ENCODE results near the gene RGS17. TPM values are rescaled to one million over a fixed set of nuclear protein-coding genes. Genes with fewer than 3 reads are reported as not detected.

RGS17 gene
- polyA plus RNA-seq, 3 donors, result 2.4 to 3.4 (median 3.0) TPM

DNA sequence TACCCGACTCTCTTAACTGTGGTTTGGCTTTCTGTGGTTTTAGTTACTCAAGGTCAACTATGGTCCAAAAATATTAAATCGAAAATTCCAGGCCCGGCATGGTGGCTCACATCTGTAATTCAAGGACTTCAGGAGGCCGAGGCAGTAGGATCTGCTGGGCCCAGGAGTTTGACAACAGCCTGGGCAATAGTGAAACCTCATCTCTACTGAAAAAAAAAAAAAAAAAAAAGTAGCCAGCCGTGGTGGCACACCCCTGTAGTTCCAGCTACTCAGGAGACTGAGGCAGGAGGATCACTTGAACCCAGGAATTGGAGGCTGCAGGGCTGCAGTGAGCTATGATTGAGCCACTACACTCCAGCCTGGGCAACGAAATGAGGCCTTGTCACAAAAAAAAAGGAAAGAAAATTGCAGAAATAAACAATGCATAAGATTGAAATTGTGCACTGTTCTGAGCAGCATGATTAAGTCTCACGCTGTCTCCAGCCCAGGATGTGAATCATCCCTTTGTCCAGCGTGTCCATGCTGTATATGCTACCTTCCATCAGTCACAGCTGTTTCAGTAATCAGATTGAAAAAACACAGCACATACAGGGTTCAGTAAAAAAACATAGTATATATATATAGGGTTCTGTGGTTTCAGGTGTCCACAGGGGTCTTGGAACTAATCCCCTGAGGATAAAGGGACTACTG is 40.7 kb downstream of the RGS17 start:
- no peak for DNase-seq (ENCODE audit: extremely low read depth in 1 of 11, low read depth in 9 of 11, low spot score in 4 of 11)

DNA sequence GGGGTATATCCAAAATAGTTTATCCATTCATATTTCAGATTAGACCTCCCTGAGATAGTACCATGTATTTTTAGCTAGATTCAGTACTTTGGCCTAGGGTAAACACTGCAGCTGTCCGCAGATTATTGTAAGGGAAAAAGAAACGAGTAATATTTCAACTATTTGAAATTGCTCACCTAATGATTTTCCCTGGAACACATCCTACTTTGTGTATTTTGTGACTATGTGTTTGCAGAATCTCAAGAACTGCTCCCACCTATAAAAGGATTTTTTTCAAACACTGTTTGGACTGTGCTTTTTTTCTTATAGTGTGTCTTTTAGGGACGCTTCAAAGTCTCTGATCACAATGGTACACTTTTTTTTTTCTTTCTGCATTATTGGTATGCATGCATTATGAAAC is 42.3 kb downstream of the RGS17 start:
- no peak for DNase-seq (ENCODE audit: extremely low read depth in 1 of 11, low read depth in 9 of 11, low spot score in 4 of 11)

DNA sequence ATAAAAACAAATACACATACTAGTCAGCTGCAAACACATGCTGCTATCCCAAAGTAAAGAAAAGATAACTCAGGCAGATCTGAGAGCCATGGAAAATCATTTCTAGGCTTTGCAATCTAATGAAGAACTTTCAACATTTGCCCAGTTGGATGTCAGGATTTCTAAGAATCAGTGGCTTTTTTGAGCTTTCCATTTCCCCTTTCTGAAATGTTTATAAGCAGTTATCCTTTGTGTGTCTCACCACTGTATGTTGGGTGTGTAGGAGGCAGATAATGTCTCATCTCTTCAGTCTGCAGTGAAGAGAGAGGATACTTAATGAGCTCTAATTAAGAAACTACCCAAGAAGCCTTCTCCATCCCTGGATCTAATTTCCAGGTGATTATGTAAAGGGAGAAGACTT is 43.6 kb downstream of the RGS17 start:
- DNase-seq (ENCODE audit: extremely low read depth in 1 of 11, low read depth in 9 of 11, low spot score in 4 of 11), result no peak

DNA sequence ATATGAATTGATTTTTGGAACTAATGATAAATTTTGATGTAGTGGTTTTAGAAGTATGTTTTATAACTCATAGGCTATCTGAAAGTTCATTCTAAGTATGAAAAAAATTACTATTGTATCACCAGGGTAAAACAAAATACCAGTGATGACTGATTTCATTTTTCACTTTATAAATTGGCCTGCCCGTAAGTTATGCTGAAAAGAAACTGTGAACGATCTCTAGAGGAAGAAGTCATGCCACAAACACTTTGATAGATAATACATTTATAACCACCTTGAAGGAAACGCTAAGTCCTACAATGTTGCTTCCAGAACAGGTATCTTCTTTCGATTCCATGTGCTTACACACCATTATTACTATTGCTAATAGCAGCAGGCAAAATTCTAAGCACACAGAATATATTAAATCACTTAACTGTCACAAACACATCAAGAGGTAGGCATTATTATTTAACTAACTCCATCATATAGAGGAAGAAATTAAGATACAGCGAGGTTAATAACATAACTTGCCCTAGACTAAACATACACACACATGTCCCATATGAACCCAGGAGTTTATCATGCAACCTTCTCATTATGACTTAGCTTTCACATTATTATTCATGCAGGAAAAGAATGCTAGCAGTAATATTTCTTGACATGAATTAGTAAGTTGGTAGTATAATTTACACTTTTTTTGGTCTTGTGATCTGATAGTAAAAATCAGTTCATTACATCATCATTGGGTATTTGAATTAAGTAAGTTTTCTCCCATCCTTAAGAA is 44.7 kb downstream of the RGS17 start:
- no peak for DNase-seq (ENCODE audit: extremely low read depth in 1 of 11, low read depth in 9 of 11, low spot score in 4 of 11)

DNA sequence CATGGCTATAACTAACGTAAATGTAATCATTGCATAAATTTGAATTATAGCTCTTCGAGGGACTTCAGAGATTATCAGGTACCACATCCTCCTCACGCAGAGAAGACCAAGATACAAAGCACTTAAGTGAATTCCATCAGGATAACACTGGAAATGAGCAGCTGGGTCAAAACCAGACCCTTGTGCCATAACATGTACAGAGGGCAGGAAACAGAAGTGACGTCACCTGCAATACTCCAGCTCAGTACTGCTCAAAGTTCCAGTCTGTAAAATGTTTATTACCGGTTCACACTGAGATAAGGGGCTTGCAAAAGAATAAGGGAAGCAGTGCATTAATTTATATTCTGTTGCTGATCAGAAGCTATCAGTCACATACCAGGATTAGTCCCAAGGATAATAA is 45.8 kb downstream of the RGS17 start:
- DNase-seq (ENCODE audit: extremely low read depth in 1 of 11, low read depth in 9 of 11, low spot score in 4 of 11), result no peak

DNA sequence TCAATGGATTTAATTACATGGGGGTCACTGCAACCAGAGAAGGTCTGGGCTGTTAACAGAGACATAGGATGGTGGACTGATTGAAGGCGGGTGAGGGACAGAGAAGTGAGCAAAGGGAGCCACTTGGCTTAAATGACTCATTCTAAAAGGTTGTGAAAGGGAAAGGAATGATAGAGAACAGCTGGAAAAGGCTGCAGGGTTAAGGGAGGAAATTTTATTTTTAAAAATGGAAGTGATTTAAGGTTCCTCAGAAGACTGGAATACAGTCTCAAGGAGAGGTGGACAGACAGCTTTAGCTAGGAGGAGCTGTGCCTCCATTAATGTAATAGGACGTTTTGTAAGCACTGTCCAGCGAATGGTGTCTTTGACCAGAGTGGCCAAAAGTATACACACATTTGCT is 46.7 kb downstream of the RGS17 start:
- no peak for DNase-seq (ENCODE audit: extremely low read depth in 1 of 11, low read depth in 9 of 11, low spot score in 4 of 11)

DNA sequence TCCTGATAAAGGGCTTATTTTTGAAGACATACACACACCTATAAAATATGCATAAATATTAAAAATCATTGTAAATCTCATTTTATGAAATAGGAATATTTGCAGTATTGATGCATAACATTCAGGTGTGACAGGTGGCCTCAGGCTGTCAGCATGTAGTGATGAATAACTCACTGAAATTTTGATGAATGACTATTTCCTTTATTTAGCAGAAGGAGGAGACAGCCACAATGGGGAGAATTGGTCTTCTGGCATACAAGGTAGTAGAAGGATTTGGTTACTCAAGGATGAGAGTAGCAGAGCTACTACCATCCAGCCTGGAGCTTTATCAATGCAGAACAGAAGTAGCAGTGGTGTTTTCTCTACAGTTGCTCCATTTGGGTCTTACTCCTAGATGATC is 47.2 kb downstream of the RGS17 start:
- DNase-seq (ENCODE audit: extremely low read depth in 1 of 11, low read depth in 9 of 11, low spot score in 4 of 11), result no peak

DNA sequence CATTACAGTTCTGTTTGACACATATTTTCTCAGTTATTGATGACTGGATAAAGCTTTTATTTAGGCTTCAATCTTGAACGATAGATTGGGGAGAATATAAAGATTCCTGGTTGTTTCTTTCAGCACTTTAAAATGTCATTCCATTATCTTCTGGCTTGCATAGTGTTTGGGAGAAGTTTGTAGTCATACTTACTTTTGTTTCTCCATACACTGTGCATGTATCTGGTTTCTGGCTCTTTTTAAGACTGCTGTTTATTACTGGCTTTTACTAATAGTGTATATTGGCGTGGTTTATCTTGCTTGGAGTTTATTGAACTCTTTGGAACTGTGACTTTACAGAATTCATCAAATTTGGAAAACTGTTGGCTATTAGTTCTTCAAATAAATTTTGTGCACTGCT is 49.2 kb downstream of the RGS17 start:
- no peak for DNase-seq (ENCODE audit: extremely low read depth in 1 of 11, low read depth in 9 of 11, low spot score in 4 of 11)

DNA sequence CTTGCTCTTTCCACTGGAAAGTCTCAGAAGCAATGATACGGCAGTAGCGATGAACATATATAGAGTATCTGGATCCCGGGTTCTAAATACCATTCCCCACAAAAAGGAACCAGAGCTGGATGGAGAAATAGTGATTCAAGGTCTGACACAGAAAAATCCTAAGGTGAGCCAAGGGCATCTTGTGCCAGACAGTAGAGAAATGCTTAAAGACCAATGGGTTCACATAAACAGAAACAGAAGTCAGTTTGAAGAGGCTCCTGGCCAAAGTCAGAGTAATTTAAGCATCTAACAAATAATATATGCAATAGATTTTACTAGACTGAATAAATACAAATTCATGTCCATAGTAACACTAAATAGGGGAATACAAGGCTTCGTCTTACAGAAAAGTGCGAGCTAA is 54.7 kb downstream of the RGS17 start:
- DNase-seq (ENCODE audit: extremely low read depth in 1 of 11, low read depth in 9 of 11, low spot score in 4 of 11), result no peak

DNA sequence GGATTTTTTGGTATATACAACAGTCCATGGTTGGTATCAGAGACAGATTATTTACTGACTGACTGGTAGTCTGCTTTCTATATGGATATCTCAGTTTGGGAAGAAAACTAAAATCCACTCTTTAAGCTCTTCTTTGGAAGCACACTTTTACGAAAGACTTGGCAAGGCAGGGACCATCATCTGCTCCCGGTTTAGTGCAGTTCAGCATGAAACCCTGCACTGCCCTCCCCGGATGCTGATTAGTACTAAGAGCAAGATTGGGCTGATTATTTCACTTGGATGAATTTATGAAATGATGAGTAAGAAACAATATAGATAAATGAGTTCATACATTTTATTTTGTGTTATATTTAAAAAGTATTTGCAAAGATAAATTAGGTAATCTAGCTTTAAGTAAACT is 56.3 kb downstream of the RGS17 start:
- DNase-seq (ENCODE audit: extremely low read depth in 1 of 11, low read depth in 9 of 11, low spot score in 4 of 11), result no peak

DNA sequence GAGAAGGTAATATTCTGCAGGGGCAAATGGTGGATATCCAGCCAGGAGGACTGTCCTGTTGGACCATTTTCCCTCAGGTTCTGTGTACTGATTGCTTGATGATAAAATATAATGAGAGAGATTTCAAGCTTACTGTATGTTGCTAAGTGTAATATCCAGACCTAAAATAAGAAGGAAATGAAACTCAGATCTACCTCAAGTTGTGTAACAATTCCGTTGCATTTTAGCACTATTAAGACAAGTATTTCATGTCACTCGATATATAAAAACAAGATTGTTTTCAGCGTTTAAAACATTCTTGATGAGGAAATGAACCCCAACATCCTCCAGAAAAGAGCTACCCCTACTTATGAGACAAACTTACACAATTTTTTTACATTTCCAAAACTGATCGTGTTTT is 57.2 kb downstream of the RGS17 start:
- no peak for DNase-seq (ENCODE audit: extremely low read depth in 1 of 11, low read depth in 9 of 11, low spot score in 4 of 11)

DNA sequence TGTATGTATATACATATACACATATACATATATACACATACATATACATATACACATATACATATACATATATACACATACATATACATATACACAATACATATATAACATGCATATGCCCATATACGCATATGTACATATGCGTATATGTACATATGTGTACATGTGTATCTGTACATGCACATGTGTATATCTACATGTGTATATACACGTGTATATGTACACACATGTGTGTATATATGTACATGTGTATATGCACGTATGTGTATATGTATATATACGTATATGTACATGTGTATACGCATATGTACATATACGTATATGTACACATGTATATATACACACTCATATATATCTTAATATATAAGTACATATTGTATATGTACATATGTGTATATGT is 60.3 kb downstream of the RGS17 start:
- DNase-seq (ENCODE audit: extremely low read depth in 1 of 11, low read depth in 9 of 11, low spot score in 4 of 11), result no peak

DNA sequence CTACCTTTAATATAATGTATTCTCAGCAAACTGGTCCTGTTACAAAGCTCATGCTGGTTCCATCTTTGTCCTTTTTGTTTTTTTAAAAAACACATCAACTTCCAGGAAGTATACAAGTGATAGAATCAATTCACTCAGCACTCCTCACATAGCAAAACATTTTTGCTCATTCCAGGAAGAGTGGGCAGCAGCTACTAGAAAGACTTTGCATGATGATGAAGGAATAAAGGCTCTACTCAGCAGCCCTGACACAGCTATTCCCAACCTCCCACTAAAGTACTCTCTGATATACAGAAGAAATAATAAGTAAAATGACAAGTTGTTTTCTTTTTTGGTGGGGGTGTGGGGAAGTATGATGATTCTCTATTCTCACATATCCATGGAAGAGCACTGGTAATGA is 61.2 kb downstream of the RGS17 start:
- no peak for DNase-seq (ENCODE audit: extremely low read depth in 1 of 11, low read depth in 9 of 11, low spot score in 4 of 11)

DNA sequence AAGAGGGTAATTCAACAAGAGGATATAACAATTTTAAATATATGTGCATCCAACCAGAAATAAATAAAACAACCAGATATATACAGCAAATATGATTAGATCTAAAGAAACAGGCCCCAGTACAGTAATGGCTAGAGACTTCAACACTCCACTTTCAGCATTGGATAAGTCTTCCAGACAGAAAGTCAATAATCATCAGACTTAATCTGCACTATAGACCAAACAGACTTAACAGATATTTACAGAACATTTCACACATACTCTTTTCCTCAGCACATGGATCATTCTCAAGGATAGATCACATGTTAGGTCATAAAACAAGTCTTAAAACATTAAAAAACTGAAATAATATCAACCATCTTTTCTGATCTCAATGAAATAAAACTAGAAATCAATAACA is 65.9 kb downstream of the RGS17 start:
- no peak for DNase-seq (ENCODE audit: extremely low read depth in 1 of 11, low read depth in 9 of 11, low spot score in 4 of 11)

DNA sequence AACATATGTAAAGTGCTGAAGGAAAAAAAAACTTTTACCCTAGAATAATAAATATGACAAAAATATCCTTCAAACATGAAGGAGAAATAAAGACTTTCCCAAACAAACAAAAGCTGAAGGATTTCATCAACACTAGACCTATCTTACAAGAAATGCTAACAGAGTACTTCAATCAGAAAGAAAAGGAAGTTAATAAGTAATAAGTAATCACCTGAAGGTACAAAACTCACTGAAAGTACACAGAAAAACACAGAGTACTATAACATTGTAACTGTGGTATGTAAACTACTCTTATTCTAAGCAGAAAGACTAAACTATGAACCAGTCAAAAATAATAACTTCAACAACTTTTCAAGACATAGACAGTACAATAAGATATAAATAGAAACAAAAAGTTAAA is 67.1 kb downstream of the RGS17 start:
- no peak for DNase-seq (ENCODE audit: extremely low read depth in 1 of 11, low read depth in 9 of 11, low spot score in 4 of 11)

DNA sequence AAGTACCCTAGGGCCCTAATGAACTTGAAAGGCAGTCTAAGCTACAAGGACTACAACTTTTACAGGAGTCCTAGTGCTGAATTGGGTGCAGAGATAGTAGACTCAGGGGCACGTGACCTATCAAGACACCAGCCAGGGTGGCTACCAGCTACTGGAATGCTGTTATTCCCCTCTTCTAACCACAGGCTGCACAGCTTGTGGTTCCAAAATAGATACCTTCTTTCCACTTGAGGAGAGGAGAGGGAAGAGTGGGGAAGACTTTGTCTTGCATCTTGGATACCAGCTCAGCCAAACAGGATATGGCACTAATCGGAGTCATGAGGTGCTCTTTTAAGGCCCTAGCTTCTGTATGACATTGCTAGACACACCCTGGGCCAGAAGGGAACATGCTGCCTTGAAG is 68.6 kb downstream of the RGS17 start:
- no peak for DNase-seq (ENCODE audit: extremely low read depth in 1 of 11, low read depth in 9 of 11, low spot score in 4 of 11)

DNA sequence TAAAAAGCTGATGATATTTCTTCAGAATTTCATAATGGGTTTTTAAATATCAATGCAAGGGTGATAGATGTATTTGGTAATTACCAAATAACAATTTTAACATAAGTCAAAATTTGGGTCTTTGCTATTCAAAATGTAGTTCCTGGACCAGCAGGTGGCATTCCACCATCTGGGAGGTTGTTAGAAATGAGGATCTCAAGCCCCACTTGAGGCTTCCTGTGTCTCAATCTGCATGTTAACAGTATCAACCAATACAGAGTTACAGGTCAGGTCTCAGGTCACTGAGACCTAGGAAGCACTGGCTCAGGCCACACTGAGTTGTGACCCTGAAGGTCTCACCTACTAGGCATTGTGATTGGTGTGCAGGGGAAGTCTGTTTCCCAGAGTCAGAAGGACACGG is 71.3 kb downstream of the RGS17 start:
- DNase-seq (ENCODE audit: extremely low read depth in 1 of 11, low read depth in 9 of 11, low spot score in 4 of 11), result no peak

DNA sequence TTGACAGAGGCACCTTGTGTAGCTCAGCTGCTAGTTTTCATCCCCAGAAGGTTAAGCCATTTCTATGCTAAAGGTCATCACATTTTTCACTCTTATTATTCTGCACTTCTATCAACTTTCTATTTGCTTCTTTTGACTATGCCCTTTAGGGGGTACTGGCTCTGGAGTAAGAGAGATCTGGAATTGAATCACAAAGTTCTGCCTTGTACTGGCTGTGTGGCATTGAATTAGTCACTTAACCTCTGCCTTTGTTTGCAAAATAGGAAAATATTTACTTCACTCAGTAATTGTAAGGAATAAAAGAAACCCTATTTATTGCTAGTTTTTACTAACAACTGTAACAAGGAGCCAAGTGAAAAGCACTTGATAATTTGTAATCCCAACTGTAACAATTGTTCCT is 71.8 kb downstream of the RGS17 start:
- DNase-seq (ENCODE audit: extremely low read depth in 1 of 11, low read depth in 9 of 11, low spot score in 4 of 11), result no peak

DNA sequence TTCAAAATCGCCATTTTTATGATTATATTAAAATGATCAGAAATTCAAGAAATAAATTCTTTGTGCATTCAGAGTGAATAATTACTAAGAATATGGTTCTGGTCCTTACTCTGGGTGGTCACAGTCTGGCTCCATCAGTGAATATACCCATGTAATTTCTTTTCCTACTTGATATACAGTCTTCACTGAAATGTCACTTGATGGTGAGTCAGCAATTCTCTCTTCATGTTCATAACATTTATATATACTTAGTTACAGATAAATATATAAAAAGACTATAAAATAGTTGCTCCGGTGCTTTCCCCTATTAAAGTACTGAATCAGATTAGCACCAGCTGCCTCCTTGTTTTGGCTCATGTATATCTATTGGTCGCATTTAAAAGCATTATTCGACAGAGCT is 72.2 kb downstream of the RGS17 start:
- no peak for DNase-seq (ENCODE audit: extremely low read depth in 1 of 11, low read depth in 9 of 11, low spot score in 4 of 11)

DNA sequence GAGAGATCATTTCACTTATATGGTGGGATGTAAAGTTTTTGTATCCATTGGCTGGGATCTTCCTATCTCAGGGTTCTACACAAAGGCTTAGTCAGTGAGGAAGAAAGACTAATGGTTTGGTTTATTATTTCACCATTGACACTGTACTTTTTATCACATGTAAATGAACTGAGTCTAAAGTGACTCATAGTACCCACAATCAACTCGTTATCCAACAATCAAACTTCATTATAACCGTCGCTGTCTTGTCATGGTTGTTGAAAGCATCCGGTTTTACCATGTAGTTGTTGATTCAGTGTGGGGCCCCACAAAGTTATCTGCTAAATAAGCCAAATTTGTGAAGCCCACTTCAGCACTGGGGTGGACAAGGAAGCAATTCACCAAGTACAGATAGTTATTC is 72.8 kb downstream of the RGS17 start:
- DNase-seq (ENCODE audit: extremely low read depth in 1 of 11, low read depth in 9 of 11, low spot score in 4 of 11), result no peak

DNA sequence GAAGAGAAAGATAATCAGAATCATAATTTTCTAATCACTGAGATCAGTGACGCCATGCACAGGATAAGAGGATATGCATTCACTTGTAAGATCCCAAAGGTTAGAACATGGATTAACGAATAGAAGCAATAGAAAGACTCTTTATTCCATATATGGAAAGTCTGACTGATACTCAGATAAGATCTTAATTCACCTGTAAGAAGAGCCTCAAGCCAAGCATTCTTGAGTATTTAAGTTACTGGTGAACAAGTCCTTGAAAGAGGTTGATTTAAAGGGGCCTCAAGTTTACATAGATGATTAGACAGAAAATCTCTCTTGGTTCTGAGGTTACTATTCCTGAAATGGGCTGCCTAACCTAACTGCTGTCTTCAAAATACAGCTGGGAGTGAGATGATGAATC is 74.8 kb downstream of the RGS17 start:
- DNase-seq (ENCODE audit: extremely low read depth in 1 of 11, low read depth in 9 of 11, low spot score in 4 of 11), result no peak

All from renal cortex interstitium (tissue), 11 donors.